SK-N-SH treated with all-trans-retinoic acid at 6 μM for 48 hours (cell line): ENCODE results near the gene CRISPLD2.
A peak's percentile ranks its signal among the peaks of the same experiment; 100 is the strongest.

Experiments
- ATAC-seq: fragments of 200-7000 bp; cut with Tn5 transposase; 3 replicates; pipeline ENCODE4 v1.9.1; 2020; ENCODE audit warnings: mild to moderate bottlenecking, moderate library complexity
- ARNTL ChIP-seq: fragments of 450-650 bp; formaldehyde crosslinking; IDR thresholded peaks from 2 replicates; pipeline ENCODE4 v1.5.0; 2020; ENCODE audit warnings: low read depth, mild to moderate bottlenecking, moderate library complexity, borderline replicate concordance
- BACH2 ChIP-seq: fragments of 250-450 bp; sonication (Bioruptor Pico); IDR thresholded peaks from 2 replicates; pipeline ENCODE4 v1.9.0; 2021; ENCODE audit warnings: mild to moderate bottlenecking, borderline replicate concordance
- CREB5 ChIP-seq: fragments of 250-450 bp; sonication (Bioruptor Pico); IDR thresholded peaks from 2 replicates; pipeline ENCODE4 v1.5.1; 2020; ENCODE audit warnings: low read depth, mild to moderate bottlenecking, moderate library complexity
- CSDC2 ChIP-seq: fragments of 250-450 bp; sonication (Bioruptor Pico); IDR thresholded peaks from 2 replicates; pipeline ENCODE4 v1.5.0; 2020; ENCODE audit warnings: mild to moderate bottlenecking, moderate library complexity
- CSRNP3 ChIP-seq: fragments of 250-450 bp; sonication (Bioruptor Pico); IDR thresholded peaks from 2 replicates; pipeline ENCODE4 v1.5.1; 2021; ENCODE audit warnings: mild to moderate bottlenecking, moderate library complexity
- ESRRG ChIP-seq: fragments of 250-450 bp; sonication (Bioruptor Pico); IDR thresholded peaks from 2 replicates; pipeline ENCODE4 v1.6.1; 2021; ENCODE audit warnings: mild to moderate bottlenecking
- GLIS3 ChIP-seq: fragments of 250-450 bp; sonication (Bioruptor Pico); IDR thresholded peaks from 2 replicates; pipeline ENCODE4 v1.5.0; 2020; ENCODE audit warnings: mild to moderate bottlenecking, moderate library complexity
- ISL1 ChIP-seq: fragments of 250-450 bp; sonication (Bioruptor Pico); IDR thresholded peaks from 2 replicates; pipeline ENCODE4 v2.1.2; 2022; ENCODE audit warnings: mild to moderate bottlenecking, moderate library complexity
- OSR1 ChIP-seq: fragments of 250-450 bp; sonication (Bioruptor Pico); IDR thresholded peaks from 2 replicates; pipeline ENCODE4 v1.8.0; 2022; ENCODE audit warnings: moderate library complexity, mild to moderate bottlenecking, inconsistent platforms
- PATZ1 ChIP-seq: fragments of 250-450 bp; sonication (Bioruptor Pico); IDR thresholded peaks from 2 replicates; pipeline ENCODE4 v1.8.0; 2020; ENCODE audit warnings: mild to moderate bottlenecking, moderate library complexity, borderline replicate concordance
- POU6F1 ChIP-seq: fragments of 250-450 bp; sonication (Bioruptor Pico); IDR thresholded peaks from 2 replicates; pipeline ENCODE4 v1.8.0; 2021; ENCODE audit warnings: low read depth, mild to moderate bottlenecking, moderate library complexity, borderline replicate concordance
- PPARA ChIP-seq: fragments of 250-450 bp; sonication (Bioruptor Pico); IDR thresholded peaks from 2 replicates; pipeline ENCODE4 v1.5.0; 2020; ENCODE audit warnings: mild to moderate bottlenecking, borderline replicate concordance
- RARB ChIP-seq: fragments of 250-450 bp; sonication (Bioruptor Pico); IDR thresholded peaks from 2 replicates; pipeline ENCODE4 v1.8.0; 2021; ENCODE audit warnings: mild to moderate bottlenecking, moderate library complexity
- SNAI2 ChIP-seq: fragments of 250-450 bp; sonication (Bioruptor Pico); IDR thresholded peaks from 2 replicates; pipeline ENCODE4 v1.5.0; 2020; ENCODE audit warnings: mild to moderate bottlenecking, moderate library complexity
- TOX ChIP-seq: fragments of 250-450 bp; sonication (Bioruptor Pico); IDR thresholded peaks from 2 replicates; pipeline ENCODE4 v1.8.0; 2021; ENCODE audit warnings: mild to moderate bottlenecking, moderate library complexity, borderline replicate concordance
- TSHZ2 ChIP-seq: fragments of 250-450 bp; sonication (Bioruptor Pico); IDR thresholded peaks from 2 replicates; pipeline ENCODE4 v1.5.0; 2020; ENCODE audit warnings: mild to moderate bottlenecking, moderate library complexity
- ZC3H10 ChIP-seq: fragments of 250-450 bp; sonication (Bioruptor Pico); IDR thresholded peaks from 2 replicates; pipeline ENCODE4 v1.5.1; 2021; ENCODE audit warnings: mild to moderate bottlenecking, moderate library complexity
- ZFP3 ChIP-seq: fragments of 250-450 bp; sonication (Bioruptor Pico); IDR thresholded peaks from 2 replicates; pipeline ENCODE4 v1.5.0; 2020; ENCODE audit warnings: mild to moderate bottlenecking, moderate library complexity
- ZFP30 ChIP-seq: fragments of 450-650 bp; formaldehyde crosslinking; IDR thresholded peaks from 2 replicates; pipeline ENCODE4 v1.5.0; 2022; ENCODE audit warnings: mild to moderate bottlenecking, moderate library complexity
- ZNF565 ChIP-seq: fragments of 450-650 bp; formaldehyde crosslinking; conservative IDR thresholded peaks from 2 replicates; pipeline ENCODE4 v1.5.0; 2020; ENCODE audit warnings: low read depth, mild to moderate bottlenecking, moderate library complexity
- ZNF70 ChIP-seq: fragments of 450-650 bp; formaldehyde crosslinking; IDR thresholded peaks from 2 replicates; pipeline ENCODE4 v1.5.0; 2020; ENCODE audit warnings: mild to moderate bottlenecking, moderate library complexity
- ZNF8 ChIP-seq: fragments of 450-650 bp; formaldehyde crosslinking; IDR thresholded peaks from 2 replicates; pipeline ENCODE4 v1.5.0; 2020; ENCODE audit warnings: mild to moderate bottlenecking, moderate library complexity

CRISPLD2 gene

GRCh38 chr16:84914273-84914672, 94.5 kb downstream of the CRISPLD2 start:
- ATAC-seq, result no peak
- TF ChIP-seq ESRRG (CRISPR knock-in tag) (no peak), SNAI2 (CRISPR knock-in tag) (no peak), ZNF70 (CRISPR knock-in tag) (no peak), ZC3H10 (CRISPR knock-in tag) (no peak), CSRNP3 (CRISPR knock-in tag) (no peak), POU6F1 (CRISPR knock-in tag) (no peak), ZFP3 (CRISPR knock-in tag) (no peak), TOX (no peak), CSDC2 (CRISPR knock-in tag) (no peak), ARNTL (CRISPR knock-in tag) (no peak), PATZ1 (no peak), GLIS3 (no peak), ZNF565 (no peak), ZNF8 (CRISPR knock-in tag) (no peak), ZFP30 (CRISPR knock-in tag) (no peak)

- ATAC-seq, result peak; percentile 31; the same call in 1 of the 3 replicates
- TF ChIP-seq OSR1 (CRISPR knock-in tag), result no peak
- no peak for TF ChIP-seq PPARA (CRISPR knock-in tag)
- no peak for TF ChIP-seq ISL1 (CRISPR knock-in tag)
- no peak for TF ChIP-seq BACH2 (CRISPR knock-in tag)
- TF ChIP-seq ESRRG (CRISPR knock-in tag), result no peak
- no peak for TF ChIP-seq TOX
- no peak for TF ChIP-seq PATZ1
- TF ChIP-seq SNAI2 (CRISPR knock-in tag), result no peak
- TF ChIP-seq ZC3H10 (CRISPR knock-in tag), result no peak
- no peak for TF ChIP-seq TSHZ2 (CRISPR knock-in tag)
- TF ChIP-seq ZNF565, result no peak
These were observed 96.4 kb downstream of the CRISPLD2 start for GRCh38 chr16:84916178-84916577.

GRCh38 chr16:84916850-84917249, 97.1 kb downstream of the CRISPLD2 start:
- ATAC-seq, result no peak
- TF ChIP-seq RARB, result no peak
- no peak for TF ChIP-seq TSHZ2 (CRISPR knock-in tag)
- TF ChIP-seq CREB5 (CRISPR knock-in tag), result no peak
- no peak for TF ChIP-seq SNAI2 (CRISPR knock-in tag)
- no peak for TF ChIP-seq PPARA (CRISPR knock-in tag)
- no peak for TF ChIP-seq ZFP30 (CRISPR knock-in tag)
- TF ChIP-seq ZNF70 (CRISPR knock-in tag), result no peak
- no peak for TF ChIP-seq CSRNP3 (CRISPR knock-in tag)
